Heart left ventricle (tissue), 13 donors: ENCODE data around the gene DHX8.

Experiments
- POLR2A ChIP-seq, 2 donors: fragments of 450-650 bp; IDR thresholded peaks; one replicate each; pipeline ENCODE4 v1.6.1; 2017; ENCODE audit warnings: antibody characterized with exemption in 2 of 2, mild to moderate bottlenecking in 2 of 2, moderate library complexity in 2 of 2
- TF ChIP-seq, protein P1 (sequence below), 12 donors: fragments of 200-600 bp; sonication (generic) in 4 of 12; IDR thresholded peaks; one replicate each; pipeline versions ENCODE4 v1.5.0 to v1.8.0; 2018 to 2022; ENCODE audit warnings: antibody characterized with exemption in 12 of 12, mild to moderate bottlenecking in 5 of 12
- donor health status: ischemic (EF 13 %, LVEDD 7.1; RV severe dilation, severe dysfunction).
- donor health status: DM: no; HTN: yes; CAD: no.
- donor health status: DM: no; HTN: no; CAD: no.
- donor health status: ischemic (EF 25% LVEDD 6.9; RV normal size, moderate dysfunction).
- donor health status: ischemic (EF 25% LVEDD 5.7; RV mildly dilated, moderate dysfunction).
- donor health status: ischemic (EF 35%, LVEDD 5.7; RV mildly dilated, moderate dysfunction).
- donor health status: nonischemic (EF 11% LVEDD 7.7; RV severe dilation, severe dysfunction).
- donor health status: DM: yes; HTN: yes; CAD: no.
- donor health status: PGD.
- donor health status: ischemic (EF 29% LVEDD 5.4; RV normal size, mild dysfunction).
- donor health status: nonischemic (EF 23%, LVEDD 6.1; RV moderate dilation, normal function).

DNA sequence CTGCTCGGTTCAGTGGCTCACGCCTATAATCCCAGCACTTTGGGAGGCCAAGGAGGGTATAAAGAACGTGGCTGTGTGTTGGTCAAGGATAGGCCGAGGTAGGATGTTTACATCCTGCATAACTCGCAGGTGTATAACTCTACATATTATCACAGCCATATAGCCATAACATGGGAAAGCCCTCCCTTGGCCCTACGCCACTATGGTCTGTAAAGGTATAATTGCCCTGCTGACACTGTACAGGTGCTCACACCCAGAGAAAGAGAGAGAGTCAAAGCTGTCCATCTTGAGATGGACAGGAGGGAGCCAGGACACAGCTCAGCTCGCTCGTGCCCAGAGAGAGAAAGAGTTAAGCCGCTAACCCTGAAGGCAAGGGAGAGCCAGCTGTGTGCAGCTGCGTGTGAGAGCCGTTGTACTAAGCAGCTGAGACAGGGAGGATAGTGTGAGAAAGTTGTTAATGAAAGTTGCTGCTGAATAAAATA, 30.4 kb upstream of the DHX8 start:
- TF ChIP-seq, protein P1, sequence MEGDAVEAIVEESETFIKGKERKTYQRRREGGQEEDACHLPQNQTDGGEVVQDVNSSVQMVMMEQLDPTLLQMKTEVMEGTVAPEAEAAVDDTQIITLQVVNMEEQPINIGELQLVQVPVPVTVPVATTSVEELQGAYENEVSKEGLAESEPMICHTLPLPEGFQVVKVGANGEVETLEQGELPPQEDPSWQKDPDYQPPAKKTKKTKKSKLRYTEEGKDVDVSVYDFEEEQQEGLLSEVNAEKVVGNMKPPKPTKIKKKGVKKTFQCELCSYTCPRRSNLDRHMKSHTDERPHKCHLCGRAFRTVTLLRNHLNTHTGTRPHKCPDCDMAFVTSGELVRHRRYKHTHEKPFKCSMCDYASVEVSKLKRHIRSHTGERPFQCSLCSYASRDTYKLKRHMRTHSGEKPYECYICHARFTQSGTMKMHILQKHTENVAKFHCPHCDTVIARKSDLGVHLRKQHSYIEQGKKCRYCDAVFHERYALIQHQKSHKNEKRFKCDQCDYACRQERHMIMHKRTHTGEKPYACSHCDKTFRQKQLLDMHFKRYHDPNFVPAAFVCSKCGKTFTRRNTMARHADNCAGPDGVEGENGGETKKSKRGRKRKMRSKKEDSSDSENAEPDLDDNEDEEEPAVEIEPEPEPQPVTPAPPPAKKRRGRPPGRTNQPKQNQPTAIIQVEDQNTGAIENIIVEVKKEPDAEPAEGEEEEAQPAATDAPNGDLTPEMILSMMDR (IDR thresholded peaks at IDR 0.05) = no peak
- TF ChIP-seq POLR2A (IDR thresholded peaks at IDR 0.05) = no peak
